DMS153 treated with DMSO at 0.1 percent for 48 hours (cell line): Measurements from ENCODE around the gene TXNIP.

Experiments used
- DNase-seq: peaks from one replicate; lab custom pipeline; 2025; ENCODE audit not compliant: unreplicated experiment; lab: John Stamatoyannopoulos, UW

Gene TXNIP

DNA sequence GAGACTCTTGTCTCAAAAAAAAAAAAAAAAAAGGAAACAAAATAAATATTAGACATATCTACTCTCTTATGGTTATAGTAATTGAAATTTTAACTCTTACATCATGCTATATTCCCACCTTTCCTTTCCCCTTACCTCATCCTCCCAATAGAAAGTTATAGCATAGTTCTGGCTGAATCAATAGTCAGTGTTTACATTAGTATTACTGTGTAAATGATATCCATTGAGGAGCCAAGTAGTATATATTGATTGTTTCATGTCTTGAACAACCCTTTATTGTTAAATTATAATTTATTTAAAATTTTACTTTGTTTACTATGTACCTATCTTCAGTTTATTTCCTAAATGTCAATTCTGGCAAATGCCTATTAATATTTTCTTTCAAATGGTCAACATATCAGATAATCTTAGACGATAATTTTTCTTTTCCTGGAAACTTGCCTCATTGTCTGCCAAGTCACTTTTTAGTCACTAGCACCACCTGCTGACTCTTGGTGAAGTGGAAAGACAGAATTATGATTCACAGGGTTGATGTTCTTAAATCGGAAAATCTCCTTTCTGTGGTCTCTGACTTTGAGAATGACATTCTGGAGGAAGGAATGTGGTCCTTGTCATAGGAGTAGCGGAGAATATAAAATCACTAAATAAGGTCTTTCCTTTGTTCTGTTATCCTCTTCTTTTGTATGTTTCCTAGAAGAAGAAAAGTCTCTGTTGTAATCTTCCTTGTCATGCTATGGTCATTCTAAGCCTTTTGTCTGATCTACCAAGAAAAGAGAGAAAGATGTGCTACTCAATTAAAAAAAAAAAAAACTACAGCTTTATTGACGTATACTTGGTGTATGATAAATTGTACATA is 16.6 kb upstream of the TXNIP start:
- peak; percentile 82 for DNase-seq

DNA sequence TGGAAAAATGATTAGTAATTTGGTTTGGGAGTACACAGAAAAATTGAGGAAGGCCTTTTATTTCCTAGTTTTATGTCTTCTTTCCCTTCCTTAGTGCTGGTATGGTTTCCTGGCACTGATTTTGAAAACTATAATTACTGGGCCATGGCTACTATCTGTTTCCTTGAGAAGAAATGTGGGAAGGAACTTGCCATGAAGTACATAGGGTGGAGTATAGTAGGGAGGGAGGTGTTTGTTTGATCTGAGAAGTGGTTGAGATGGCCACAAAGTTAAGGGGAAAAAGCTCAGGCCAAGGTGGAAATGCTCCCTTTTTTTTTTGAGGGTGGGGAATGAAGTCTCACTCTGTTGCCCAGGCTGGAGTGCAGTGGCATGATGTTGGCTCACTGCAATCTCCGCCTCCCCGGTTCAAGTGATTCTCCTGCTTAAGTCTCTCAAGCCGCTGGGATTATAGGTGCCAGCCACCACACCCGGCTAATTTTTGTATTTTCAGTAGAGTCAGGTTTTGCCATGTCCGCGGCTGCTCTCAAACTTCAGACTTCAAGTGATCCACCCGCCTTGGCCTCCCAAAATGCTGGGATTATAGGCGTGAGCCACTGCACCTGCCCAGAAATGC is 13.9 kb upstream of the TXNIP start:
- no peak for DNase-seq

DNA sequence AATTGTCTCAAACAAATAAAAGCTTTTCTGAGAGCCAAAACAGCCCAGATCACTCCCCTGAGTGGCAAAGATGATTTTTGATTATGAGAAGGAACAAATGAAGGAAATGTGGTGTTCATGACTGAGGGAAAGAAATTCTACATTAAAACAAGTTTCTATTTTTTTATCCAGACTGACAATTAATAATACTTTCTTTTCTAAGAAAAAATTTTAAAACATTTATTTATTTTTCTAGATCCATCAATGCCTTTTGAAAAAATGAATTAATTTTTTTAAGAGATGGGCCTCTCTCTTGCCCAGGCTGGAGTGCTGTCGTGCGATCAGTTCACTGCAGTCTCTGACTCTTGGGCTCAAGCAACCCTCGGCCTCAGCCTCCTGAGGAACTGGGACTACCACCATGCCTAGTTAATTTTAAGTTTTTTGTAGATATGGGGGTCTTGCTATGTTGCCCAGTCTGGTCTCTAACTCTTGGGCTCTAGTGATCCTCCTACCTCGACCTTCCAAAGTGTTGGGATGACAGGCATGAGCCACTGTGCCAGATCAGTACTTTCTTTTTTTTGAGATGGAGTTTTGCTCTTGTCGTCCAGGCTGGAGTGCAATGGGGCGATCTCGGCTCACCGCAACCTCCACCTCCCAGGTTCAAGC is 11.2 kb upstream of the TXNIP start:
- DNase-seq = no peak

DNA sequence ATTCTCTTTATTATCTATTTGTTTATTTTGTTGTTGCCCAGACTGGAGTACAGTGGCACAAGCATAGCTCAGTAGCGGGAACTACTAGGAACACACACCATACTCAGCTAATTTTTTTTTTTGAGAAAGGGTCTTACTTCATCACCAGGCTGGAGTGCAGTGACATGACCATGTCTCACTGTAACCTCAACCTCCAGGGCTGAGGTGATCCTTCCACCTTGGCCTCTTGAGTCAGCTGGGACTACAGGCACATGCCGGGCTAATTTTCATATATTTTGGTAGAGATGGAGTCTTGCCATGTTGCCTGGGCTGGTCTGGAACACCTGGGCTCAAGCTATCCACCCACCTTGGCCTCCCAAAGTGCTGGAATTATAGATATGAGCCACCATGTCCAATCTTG is 5.3 kb upstream of the TXNIP start:
- DNase-seq = no peak

DNA sequence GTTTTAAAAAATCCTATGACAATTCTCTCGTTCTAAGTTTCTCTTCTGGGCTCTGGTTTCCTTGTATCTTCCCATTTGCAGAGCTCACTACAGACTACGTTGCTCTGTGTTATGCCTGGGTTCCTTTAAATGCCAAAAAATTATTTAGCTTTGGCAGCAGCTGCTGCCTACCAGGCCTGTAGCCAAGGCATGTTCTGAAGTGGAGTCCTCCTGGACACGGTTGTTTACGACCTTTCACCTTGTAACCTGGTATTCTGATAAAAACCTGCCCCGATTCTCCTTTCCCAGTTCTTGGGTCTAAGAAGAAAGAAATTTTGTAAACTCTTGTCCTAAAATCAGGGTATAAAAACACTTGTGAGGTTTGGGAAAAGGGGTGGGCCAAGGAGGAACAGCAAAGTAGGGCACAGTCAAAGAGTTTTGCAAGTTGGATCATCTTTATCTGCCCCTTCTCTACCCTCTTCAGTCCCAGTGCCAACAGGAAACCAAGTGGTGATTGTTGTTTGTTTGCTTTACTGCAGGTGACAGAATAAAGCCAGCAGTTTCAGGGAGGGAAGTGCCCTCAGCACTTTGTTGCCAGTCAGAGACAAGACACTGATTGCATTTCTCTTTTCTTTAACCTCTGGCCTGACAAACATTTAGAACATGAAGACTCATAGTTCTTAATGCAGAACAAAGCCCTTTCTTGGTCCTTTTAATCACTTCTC is 3.1 kb upstream of the TXNIP start:
- peak; percentile 91 for DNase-seq

DNA sequence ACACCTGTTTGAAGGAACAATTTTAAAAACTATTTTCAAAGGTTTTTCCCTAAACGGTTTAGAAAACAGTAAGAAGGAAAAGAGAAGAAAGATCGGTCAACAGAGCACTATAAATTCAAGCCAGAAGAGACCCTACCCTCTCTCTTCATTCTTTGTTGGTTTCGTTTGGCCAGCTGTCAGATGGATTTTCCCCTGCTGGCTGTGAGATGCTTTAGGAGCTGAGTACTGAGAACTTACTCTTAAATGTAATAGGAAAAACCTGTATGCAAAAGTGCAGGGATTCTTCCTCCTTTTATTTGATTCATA is 1.3 kb upstream of the TXNIP start:
- peak; percentile 53 for DNase-seq

DNA sequence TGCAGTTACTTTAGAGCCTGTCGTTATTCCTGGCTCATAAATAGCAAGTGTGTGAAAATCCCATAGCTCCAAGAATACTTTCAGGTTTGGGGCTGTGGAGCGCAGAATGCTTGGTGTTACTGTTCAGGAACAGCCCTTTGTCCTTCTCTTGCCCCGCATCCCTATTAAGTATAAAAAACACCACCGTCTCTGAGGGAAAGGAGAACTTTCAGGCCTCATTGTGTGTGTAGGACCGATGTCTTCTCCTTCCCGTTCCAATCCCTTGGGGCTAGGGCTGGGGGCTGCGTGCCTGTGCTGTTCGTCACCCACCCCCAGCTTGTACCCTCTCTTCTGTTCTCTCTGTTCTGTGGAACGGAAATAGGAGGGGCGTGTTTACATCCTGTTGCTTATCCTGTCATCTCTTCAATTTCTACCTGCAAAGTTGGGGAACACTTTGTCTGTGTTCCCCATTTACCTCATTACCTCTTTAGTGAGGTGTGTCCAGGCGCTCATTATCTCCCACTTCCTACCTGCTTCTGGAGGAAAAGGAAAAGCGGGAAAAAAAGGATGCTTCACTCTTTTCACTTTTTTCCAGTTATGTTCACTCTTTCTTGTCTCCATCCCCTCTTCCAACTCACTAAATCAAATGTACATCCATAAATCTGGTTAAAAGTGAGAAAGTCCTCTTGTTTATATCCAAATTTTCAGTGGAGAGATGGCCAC is 788 bp upstream of the TXNIP start:
- DNase-seq = peak; percentile 55

DNA sequence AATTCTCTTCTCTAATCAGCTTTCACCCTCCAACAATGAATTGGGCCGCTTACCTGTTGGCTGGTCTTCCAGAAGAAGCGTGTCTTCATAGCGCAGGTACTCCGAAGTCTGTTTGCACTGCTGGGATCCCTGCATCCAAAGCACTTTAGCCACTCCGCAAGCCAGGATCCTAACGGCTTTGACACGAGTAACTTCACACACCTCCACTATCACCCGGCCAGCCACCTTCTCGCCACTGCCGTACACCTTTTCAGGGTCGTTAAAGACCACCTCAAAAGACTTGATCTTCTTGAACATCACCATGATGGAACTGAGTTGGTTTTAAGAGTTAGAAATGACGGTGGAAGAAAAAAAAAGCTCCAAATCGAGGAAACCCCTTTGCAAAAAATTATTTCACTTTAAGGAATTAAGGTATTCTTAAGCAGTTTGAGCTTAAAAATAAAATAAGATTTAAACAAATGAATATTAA is 381 bp downstream of the TXNIP start:
- DNase-seq = no peak

DNA sequence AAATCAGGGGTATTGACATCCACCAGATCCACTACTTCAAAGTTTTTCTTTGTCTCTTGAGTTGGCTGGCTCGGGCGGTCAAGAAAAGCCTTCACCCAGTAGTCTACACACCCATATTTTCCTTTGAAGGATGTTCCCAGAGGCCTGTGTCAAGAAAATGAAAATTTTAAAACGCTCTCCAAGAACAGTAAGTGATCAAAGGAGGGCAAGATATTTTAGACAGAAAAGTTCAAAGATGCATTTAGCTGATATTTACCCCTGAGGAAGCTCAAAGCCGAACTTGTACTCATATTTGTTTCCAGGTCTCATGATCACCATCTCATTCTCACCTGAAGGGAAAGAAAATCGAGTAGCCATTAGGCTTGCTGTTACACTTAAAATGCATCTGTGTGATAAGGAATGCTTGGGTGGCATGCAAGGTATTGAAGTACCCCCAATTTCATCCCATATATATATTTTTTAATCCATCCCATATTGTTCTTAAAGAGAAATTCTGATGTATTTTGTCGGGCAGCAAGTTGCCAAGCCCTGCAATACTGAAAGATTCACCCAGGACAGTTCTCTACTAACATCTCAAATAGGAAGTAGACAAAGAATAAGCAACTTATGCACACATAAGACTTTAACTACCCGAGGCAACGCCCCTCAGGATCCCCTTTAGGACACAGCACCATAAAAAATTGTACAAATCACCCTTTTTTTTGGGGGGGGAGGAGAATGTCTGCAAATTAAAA is 1.1 kb downstream of the TXNIP start:
- no peak for DNase-seq

DNA sequence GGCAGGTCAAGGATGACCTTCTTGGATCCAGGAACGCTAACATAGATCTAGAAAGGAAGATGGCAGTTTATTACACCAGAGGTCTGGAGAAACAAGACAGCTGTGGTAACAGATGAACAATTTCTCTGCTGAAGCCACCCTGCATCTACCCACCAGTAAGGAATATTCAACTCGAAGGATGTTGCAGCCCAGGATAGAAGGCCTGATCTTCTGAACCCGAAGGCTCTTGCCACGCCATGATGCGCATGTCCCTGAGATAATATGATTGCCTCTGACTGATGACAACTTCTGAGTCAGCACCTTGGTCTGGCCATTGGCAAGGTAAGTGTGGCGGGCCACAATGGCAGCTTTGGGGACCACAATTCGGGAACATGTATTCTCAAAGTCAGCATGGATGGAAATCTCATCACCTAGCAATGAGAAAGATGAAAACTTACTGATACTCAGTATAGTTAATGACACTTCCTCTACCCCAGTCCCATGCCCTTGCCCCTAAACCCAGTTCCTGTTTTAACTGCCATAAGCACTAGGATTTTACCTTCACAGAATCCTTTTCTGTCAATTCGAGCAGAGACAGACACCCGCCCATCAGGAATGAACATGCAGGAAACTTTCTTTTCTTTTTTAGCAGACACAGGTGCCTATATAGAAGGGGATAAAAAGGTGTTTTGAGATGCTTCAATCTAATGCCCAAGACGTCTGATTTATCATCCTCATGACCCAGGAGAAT is 1.8 kb downstream of the TXNIP start:
- DNase-seq = no peak

DNA sequence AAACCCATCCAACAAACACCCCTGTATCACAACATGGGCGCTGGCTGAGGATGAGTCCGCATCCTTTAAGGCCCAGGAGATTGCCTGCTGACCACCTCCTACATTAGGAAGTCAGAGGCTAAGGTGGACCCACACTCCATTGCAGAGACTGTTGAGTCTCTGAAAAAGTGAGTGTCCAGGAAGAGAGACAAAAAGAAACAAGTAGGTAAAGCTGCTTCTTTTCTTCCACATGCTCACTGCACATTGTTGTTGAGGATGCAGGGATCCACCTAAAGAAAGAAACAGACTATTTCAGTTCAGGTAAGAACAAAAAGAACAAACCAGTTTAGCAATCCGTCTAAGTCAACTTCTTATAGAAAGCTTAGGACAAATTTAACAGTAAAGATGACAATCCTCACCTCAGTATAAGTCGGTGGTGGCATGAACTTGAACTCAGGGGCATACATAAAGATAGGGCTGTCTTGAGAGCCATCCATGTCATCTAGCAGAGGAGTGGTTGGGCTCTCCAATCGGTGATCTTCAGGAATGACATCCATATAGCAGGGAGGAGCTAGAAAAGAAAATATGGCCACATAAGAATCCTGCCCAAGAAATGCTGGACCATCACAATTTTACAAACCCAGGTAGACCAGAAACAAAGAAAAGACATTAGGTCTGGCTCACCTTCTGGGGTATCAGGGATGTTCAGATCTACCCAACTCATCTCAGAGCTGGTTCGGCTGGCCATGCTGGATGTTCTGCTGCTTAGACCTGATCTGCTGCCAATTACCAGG is 2.6 kb downstream of the TXNIP start:
- DNase-seq = no peak

DNA sequence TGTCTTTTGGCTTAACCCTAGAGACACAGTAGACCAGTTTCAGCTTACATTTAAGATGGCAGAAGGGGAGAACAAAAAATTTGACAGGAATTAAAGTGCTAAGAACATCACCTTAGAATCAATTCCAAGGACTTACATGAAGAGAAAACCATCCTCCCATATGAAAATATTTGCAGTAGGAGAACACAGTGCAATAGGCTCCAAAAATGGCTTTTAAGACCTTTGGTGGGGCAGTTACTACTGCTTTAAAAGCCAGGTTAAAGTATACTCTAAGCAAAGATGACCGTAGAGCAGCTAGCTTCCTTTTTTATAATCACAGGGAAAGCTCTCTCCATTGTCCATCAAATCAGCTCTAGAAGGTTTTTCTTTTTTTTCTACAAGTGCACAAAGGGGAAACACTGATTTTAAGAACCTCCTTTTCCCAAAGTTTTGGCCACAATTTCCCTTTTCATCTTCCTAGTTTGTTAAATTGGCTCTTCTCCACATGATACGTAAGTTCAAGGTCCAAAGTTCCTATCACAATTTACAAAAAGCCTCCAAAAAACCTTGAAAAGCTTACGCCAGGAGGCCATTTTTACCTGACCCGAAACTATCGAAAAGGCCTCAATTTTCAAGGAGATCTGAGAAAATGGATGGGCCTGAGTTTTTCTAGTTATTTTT is 3.3 kb downstream of the TXNIP start:
- DNase-seq = no peak

DNA sequence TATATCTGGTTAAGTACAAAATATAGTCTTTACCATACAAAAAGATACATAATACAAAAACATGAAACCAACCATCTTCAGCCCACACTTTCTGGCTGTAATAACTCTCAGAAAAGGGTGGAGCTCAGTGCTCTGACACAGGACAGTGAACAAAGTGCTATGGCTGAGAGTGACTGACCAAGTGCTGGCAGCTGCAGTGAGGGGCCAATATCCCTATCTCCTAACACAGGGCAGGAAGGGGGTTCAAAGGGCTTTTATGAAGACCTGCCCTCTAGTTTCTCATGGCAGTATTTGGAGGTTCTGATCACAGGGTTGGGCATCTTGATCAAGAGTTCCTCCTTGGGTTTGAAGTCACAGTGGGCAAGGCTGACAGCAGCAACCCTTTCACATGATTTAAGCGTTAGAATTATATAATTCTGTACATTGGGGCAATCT is 3.9 kb downstream of the TXNIP start:
- DNase-seq = no peak

DNA sequence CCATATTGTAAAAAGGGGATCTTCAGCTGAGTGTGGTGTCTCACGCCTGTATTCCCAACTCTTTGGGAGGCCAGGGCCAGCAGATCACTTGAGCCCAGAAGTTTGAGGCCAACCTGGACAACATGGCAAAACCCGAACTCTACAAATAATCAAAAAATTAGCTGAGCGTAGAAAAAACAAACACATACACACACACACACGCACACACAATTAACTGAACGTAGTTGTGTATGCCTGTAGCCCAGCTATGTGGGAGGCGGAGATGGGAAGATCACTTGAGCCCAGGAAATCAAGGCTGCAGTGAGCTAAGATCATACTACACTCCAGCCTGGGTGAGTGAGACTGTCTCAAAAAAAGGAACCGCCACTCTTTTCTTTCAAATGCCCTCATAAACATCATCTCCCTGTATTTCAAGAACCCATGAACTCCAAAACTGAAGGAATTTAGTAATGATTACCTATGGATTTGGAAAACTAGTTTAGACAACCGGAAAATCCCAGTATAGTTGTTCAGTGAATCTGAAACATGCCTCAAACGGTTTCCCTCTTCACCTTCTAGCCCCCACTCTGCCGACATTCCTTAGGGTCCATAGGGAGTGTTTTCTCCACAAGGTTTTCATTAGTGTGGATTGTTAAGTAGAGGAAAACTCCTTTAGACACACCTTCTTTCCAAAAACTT is 4.5 kb downstream of the TXNIP start:
- no peak for DNase-seq

DNA sequence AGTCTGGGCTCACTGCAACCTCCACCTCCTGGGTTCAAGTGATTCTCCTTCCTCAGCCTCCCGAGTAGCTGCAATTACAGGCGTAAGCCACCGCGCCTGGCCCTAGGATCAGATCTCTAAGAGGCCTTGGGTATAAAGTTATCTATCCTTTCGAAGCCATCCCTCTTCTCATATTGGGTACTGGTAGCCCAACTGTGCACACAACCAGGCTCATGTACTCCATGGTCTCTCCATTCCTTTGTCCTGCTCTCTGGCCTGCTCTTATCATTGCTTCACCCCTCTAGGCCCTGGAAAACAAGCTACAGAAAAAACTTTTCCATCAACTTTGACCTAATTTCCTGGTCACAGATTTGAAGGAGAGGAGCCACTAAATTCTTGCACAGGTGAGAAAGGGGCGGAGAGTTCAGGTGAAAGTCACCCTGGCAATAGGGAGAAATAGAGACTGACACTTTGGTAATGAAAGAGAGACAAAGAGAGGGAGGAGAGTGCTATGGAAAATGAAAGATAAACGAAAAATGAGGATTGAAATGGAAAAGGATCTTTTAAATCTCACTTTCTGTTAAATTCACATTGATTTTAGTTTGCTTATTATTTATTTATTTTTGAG is 6.0 kb downstream of the TXNIP start:
- no peak for DNase-seq

DNA sequence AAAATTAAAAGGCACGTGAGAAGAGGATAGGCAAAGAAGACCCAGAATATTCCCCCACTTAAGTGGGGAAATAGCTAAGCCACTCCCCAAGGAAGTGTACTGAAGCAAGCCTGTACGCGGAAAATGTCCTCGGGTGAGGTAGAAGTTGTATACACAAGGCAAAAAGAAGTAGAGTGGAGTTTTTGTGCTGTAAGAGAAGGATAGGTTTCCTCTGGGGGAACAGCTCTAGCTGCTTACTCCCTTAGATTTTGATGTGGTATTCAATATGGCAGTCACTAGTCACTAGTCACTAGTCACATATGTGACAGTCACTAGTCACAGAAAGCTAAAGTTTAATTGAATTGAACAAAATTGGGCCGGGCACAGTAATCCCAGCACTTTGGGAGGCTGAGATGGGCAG is 7.6 kb downstream of the TXNIP start:
- DNase-seq = no peak

DNA sequence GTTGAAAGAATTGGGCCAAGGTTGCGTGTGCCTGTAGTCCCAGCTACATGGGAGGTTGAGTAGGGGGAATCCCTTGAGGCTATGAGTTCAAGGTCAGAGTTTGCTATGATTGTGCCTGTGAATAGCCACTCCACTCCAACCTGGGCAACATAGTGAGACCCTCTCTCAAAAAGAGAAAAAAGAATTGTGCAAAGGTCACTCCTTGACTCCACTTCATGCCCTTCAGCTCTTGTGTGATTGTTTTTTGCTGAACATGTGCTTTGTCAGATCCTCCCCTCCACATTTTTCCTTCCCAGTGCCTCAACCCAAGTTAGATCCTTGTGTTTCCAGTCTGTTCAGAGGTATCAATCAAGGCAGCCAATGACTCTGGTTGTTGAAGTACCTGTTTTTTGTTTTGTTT is 8.5 kb downstream of the TXNIP start:
- DNase-seq = no peak
